DND-41 (cell line): ENCODE data around the gene NAT9.

ENCODE experiments used
- ATAC-seq: fragments of 200-7000 bp; cut with Tn5 transposase; 3 replicates; pipeline ENCODE4 v1.9.1; 2021; ENCODE audit warnings: low read depth; ENCODE audit not compliant: insufficient read depth
- DNase-seq: peaks from one replicate; pipeline ENCODE4 v3.0.0-alpha.2; 2020
- H2AFZ ChIP-seq: 2 replicates; pipeline ENCODE4 v1.6.0; 2012; ENCODE audit warnings: low read depth, low read length
- H3K27ac ChIP-seq: 2 replicates; pipeline ENCODE4 v1.5.1; 2012; ENCODE audit warnings: low read length, inconsistent platforms
- H3K27me3 ChIP-seq: fragments of 200-600 bp; sonication (generic); 2 replicates; pipeline ENCODE4 v1.6.0; 2012; ENCODE audit warnings: low read length, mild to moderate bottlenecking, inconsistent platforms; ENCODE audit not compliant: insufficient read depth, poor library complexity
- H3K36me3 ChIP-seq: 2 replicates; pipeline ENCODE4 v1.5.1; 2012; ENCODE audit warnings: low read length, inconsistent platforms; ENCODE audit not compliant: insufficient read depth
- H3K4me1 ChIP-seq: 2 replicates; pipeline ENCODE4 v1.5.1; 2012; ENCODE audit warnings: mild to moderate bottlenecking, low read length; ENCODE audit not compliant: insufficient read depth
- H3K4me2 ChIP-seq: 2 replicates; pipeline ENCODE4 v1.6.0; 2012; ENCODE audit warnings: mild to moderate bottlenecking, moderate library complexity, low read length, inconsistent platforms; ENCODE audit not compliant: insufficient read depth
- H3K4me3 ChIP-seq, 2 experiments: fragments of 200-600 bp in 1 of 2; shearing (Covaris generic) in 1 of 2; 2 replicates each; pipeline ENCODE4 v1.5.1; 2012 to 2016; ENCODE audit warnings: inconsistent platforms in 2 of 2, low read length in 2 of 2, mild to moderate bottlenecking in 2 of 2, low read depth in 1 of 2, moderate library complexity in 1 of 2
- H3K79me2 ChIP-seq: 2 replicates; pipeline ENCODE4 v1.6.0; 2012; ENCODE audit warnings: low read length, inconsistent platforms; ENCODE audit not compliant: insufficient read depth
- H3K9ac ChIP-seq: 2 replicates; pipeline ENCODE4 v1.6.0; 2012; ENCODE audit warnings: low read depth, mild to moderate bottlenecking, inconsistent platforms, low read length, moderate library complexity
- H3K9me3 ChIP-seq: 2 replicates; pipeline ENCODE4 v1.5.1; 2012; ENCODE audit warnings: low read length, moderate library complexity, mild to moderate bottlenecking, inconsistent platforms; ENCODE audit not compliant: insufficient read depth, severe bottlenecking
- H4K20me1 ChIP-seq: 2 replicates; pipeline ENCODE4 v1.6.0; 2012; ENCODE audit warnings: low read length; ENCODE audit not compliant: insufficient read depth
- EZH2 ChIP-seq: IDR thresholded peaks from 3 replicates; pipeline ENCODE4 v1.6.1; 2012; ENCODE audit warnings: borderline replicate concordance, low read depth, mild to moderate bottlenecking, moderate library complexity, low read length, inconsistent platforms; ENCODE audit not compliant: severe bottlenecking
- TF ChIP-seq, protein P1 (sequence below): IDR thresholded peaks from 2 replicates; pipeline ENCODE4 v1.5.1; 2012; ENCODE audit warnings: borderline replicate concordance, low read length, moderate library complexity, mild to moderate bottlenecking; ENCODE audit not compliant: poor library complexity, severe bottlenecking; ENCODE audit errors: extremely low read depth

Gene NAT9

DNA sequence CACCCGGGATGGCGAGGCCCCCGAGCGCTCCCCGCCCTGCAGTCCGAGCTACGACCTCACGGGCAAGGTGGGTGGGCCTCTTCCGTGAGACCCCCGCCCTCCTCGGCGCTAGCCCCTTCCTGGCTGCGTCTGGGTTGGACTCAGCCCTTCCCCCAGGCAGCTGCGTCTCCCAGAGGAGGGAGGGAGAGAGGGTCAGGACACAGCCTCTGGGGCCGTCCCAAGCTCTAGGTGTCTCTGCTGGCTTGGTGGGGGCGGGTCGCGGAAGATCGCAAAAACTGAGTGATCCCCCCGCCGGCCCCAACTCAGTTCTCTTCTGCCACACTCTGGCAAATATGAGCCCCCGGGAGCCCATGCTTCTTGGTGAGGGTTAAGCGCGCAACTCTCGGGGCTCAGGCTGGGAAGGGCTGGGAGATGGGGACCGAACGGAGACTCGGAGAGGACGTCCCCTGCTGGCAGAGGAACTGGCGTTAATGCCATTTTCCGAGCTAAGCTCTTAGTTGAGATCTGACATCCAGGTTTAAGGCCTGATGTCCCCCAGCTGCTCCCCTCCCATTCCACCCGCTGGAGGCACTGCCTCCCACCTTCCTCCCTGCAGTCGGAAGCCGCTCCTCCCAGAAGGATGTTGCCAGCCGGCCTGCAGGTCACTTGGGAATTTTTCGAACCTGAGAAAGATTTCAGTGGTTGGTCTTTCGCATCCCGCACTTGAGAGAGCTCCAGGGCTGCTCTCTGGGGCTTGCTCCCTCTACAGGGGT lies 38.7 kb downstream of the NAT9 start:
- Histone ChIP-seq H3K4me3 (peak overlapping the region; percentile 25 to 58), H4K20me1 (no peaks in the 10 kb centered on the region), H3K9ac (peak overlapping the region; percentile 67), H2AFZ (peak overlapping the region; percentile 58), H3K4me1 (peaks cover 60% of the 10 kb centered on the region), H3K9me3 (no peaks in the 10 kb centered on the region), H3K27me3 (no peaks in the 10 kb centered on the region), H3K36me3 (no peaks in the 10 kb centered on the region), H3K27ac (peak overlapping the region; percentile 78), H3K4me2 (peak overlapping the region; percentile 69), H3K79me2 (peaks cover 8% of the 10 kb centered on the region)
- ATAC-seq (peak; percentile 2; the same call in 1 of the 3 replicates), DNase-seq (peak; percentile 64)
- TF ChIP-seq EZH2: no peak
- TF ChIP-seq, protein P1, sequence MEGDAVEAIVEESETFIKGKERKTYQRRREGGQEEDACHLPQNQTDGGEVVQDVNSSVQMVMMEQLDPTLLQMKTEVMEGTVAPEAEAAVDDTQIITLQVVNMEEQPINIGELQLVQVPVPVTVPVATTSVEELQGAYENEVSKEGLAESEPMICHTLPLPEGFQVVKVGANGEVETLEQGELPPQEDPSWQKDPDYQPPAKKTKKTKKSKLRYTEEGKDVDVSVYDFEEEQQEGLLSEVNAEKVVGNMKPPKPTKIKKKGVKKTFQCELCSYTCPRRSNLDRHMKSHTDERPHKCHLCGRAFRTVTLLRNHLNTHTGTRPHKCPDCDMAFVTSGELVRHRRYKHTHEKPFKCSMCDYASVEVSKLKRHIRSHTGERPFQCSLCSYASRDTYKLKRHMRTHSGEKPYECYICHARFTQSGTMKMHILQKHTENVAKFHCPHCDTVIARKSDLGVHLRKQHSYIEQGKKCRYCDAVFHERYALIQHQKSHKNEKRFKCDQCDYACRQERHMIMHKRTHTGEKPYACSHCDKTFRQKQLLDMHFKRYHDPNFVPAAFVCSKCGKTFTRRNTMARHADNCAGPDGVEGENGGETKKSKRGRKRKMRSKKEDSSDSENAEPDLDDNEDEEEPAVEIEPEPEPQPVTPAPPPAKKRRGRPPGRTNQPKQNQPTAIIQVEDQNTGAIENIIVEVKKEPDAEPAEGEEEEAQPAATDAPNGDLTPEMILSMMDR: peak; percentile 69

DNA sequence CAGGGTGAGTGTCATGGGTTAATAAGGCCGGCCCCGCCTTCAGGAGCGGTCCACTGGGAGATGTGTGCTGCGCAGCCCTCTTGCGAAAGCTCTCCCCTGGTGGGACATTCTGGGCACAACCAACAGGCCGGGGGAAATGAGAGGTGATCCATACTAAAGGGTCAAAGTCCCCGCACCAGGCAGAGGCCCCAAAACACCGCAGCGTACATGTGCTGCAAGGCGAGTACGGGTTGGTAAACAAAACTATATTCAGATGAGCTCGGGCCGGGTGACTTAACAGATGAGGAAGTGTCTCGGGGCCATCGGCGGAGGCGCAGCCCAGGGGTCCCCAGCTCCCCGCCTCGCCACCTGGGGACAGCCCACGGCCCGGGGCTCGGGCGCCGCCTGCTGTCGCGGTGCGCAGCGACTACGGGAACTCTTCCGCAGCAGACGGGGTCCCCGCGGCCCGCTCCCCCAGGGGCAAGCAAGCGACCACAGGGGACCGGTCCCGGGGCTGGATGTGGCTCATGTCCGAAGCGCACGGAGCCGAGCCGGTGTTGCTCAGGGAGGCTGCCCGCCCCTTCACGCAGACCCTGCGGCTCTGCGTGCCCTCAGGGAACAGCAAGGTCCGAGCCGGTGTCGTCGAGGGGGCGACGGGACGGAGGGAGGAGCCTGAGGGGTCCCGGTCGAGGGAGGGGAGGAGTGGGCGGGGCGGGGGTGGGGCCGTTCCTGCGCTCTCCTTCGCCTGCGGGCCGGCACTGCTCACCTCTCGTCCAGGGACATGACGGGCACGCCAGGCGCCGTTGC lies 39.4 kb downstream of the NAT9 start, which contains the start of gene RAB37:
Gene RAB37, plus strand, starts transcription at position 744 of the 786 bp plus-strand sequence. Its CDS starts 17 bp downstream, at position 761.
- Histone ChIP-seq H3K27ac (peak within 1 kb of the TSS; percentile 78), H3K79me2 (peaks cover 8% of the 10 kb centered on the region), H3K9me3 (no peaks in the 10 kb centered on the region), H2AFZ (peak within 1 kb of the TSS; percentile 58), H3K27me3 (no peaks in the 10 kb centered on the region), H3K36me3 (no peaks in the 10 kb centered on the region), H3K4me2 (peak within 1 kb of the TSS; percentile 69), H3K4me1 (peaks cover 52% of the 10 kb centered on the region), H3K9ac (peak within 1 kb of the TSS; percentile 67), H4K20me1 (no peaks in the 10 kb centered on the region), H3K4me3 (peak within 1 kb of the TSS; percentile 25 to 58)
- DNase-seq: peak; percentile 48
- peak; percentile 49 for TF ChIP-seq EZH2
- TF ChIP-seq, protein P1: peak; percentile 69
- 0 out of 3 replicates have a peak, but pooled peaks have one; percentile 4 for ATAC-seq

DNA sequence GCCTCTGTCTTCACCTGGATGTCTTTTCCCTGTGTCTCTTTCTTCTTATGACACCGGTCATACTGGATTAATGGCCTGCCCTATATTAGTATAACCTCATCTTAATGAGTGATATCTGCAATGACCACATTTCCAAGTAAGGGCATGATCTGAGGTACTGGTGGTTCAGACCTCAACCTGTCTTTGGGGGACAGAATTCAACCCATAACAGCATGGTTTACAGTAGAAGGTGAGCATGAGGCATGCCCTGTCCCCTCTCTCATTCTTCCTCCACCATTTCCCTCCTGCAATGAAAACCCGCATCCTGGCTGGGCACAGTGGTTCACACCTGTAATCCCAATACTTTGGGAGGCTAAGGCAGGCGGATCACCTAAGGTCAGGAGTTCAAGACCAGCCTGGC lies 41.9 kb downstream of the NAT9 start:
- DNase-seq: no peak
- no peak overlapping the region for H3K4me3 ChIP-seq
- H3K4me1 ChIP-seq: peaks cover 30% of the 10 kb centered on the region
- 0 out of 2 replicates have a peak, but pooled peaks cover 3% of the 10 kb centered on the region for H3K79me2 ChIP-seq
- no peak for ATAC-seq
- no peaks in the 10 kb centered on the region for H3K27me3 ChIP-seq
- no peak overlapping the region for H2AFZ ChIP-seq
- no peak for TF ChIP-seq EZH2
- TF ChIP-seq, protein P1: no peak
- no peaks in the 10 kb centered on the region for H3K9me3 ChIP-seq
- H3K27ac ChIP-seq: no peak overlapping the region
- H3K36me3 ChIP-seq: no peaks in the 10 kb centered on the region
- no peaks in the 10 kb centered on the region for H4K20me1 ChIP-seq
- no peak overlapping the region for H3K9ac ChIP-seq
- no peak overlapping the region for H3K4me2 ChIP-seq
